Adrenal gland (tissue), 5 donors: ENCODE measurements around the gene PCDHGC5.

Experiments used
- CTCF ChIP-seq, 6 experiments: fragments of 450-650 bp in 4 of 6; fragments of 200-600 bp in 2 of 6; sonication (generic) in 1 of 6; IDR thresholded peaks; 1 replicate in 5 of 6; 2 replicates in 1 of 6; pipeline versions ENCODE4 v1.5.1 to v1.8.0; 2016 to 2021; ENCODE audit warnings: antibody characterized with exemption in 6 of 6, mild to moderate bottlenecking in 2 of 6, moderate library complexity in 1 of 6
- POLR2A ChIP-seq, 2 donors: fragments of 450-650 bp; IDR thresholded peaks; one replicate each; pipeline ENCODE4 v1.6.1; 2017; ENCODE audit warnings: antibody characterized with exemption in 2 of 2, mild to moderate bottlenecking in 2 of 2, moderate library complexity in 1 of 2
- donor health status: DM: no; HTN: no; CAD: no.

DNA sequence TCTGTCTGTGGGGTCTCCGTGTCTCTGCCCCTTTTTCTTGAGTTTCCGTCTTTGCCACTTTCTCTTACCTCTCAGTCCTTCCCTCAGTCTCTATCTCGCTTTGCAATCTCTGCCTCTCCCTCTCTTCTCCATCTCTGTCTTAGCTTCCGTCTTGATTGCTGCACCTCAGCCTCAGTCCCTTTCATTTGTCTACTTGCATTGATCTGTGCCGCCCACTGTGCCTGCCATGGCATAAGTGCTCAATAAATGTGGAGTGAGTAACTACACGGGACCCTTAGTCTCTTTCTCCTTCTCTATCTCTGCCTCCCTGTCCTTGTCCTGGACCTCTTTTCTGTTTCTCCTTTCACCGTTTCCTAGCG lies 6.6 kb downstream of the PCDHGC5 start:
- no peak for TF ChIP-seq CTCF (IDR thresholded peaks at IDR 0.05)
- TF ChIP-seq POLR2A (IDR thresholded peaks at IDR 0.05) = no peak
